Astrocyte (in vitro differentiated cells and primary cell): ENCODE measurements around the gene CHSY1. TPM values are rescaled to one million over a fixed set of nuclear protein-coding genes. Genes with fewer than 3 reads are reported as not detected.

ENCODE experiments used
- DNase-seq: peaks from one replicate; pipeline ENCODE4 v3.0.0-alpha.2; 2010; ENCODE audit warnings: low read depth
- FAIRE-seq: peaks from 2 replicates; lab custom pipeline; 2011; peaks lifted over from hg19 to GRCh38; lab: Jason Lieb, UNC
- H2AFZ ChIP-seq: 2 replicates; pipeline ENCODE4 v1.6.0; 2012; ENCODE audit warnings: low read depth, low read length, inconsistent platforms
- H3K27ac ChIP-seq: 2 replicates; pipeline ENCODE4 v1.5.1; 2011; ENCODE audit warnings: low read depth, low read length, inconsistent platforms
- H3K27me3 ChIP-seq: 2 replicates; pipeline ENCODE4 v1.6.0; 2011; ENCODE audit warnings: low read length, inconsistent platforms; ENCODE audit not compliant: insufficient read depth
- H3K36me3 ChIP-seq: 2 replicates; pipeline ENCODE4 v1.5.1; 2011; ENCODE audit warnings: low read length, inconsistent platforms; ENCODE audit not compliant: insufficient read depth
- H3K4me1 ChIP-seq: 2 replicates; pipeline ENCODE4 v1.5.1; 2011; ENCODE audit warnings: low read length, inconsistent platforms; ENCODE audit not compliant: insufficient read depth
- H3K4me2 ChIP-seq: 2 replicates; pipeline ENCODE4 v1.6.0; 2012; ENCODE audit warnings: low read length, inconsistent platforms
- H3K4me3 ChIP-seq: 2 replicates; pipeline ENCODE4 v1.5.1; 2011; ENCODE audit warnings: low read depth, mild to moderate bottlenecking, low read length, inconsistent platforms; ENCODE audit not compliant: insufficient read depth
- H3K79me2 ChIP-seq: 2 replicates; pipeline ENCODE4 v1.6.0; 2012; ENCODE audit warnings: mild to moderate bottlenecking, low read length, inconsistent platforms; ENCODE audit not compliant: insufficient read depth
- H3K9ac ChIP-seq: 2 replicates; pipeline ENCODE4 v1.6.0; 2012; ENCODE audit warnings: mild to moderate bottlenecking, low read length, inconsistent platforms
- H3K9me3 ChIP-seq: 2 replicates; pipeline ENCODE4 v1.5.1; 2012; ENCODE audit warnings: low read depth, mild to moderate bottlenecking, low read length, inconsistent platforms; ENCODE audit not compliant: insufficient read depth
- H4K20me1 ChIP-seq: 2 replicates; pipeline ENCODE4 v1.6.0; 2012; ENCODE audit warnings: low read length, inconsistent platforms; ENCODE audit not compliant: insufficient read depth
- H3K27ac Mint-ChIP-seq: one replicate; pipeline ENCODE4 v1.8.0; 2021; ENCODE audit warnings: mild to moderate bottlenecking, mixed read lengths; ENCODE audit not compliant: unreplicated experiment
- H3K27me3 Mint-ChIP-seq: one replicate; pipeline ENCODE4 v1.8.0; 2021; ENCODE audit warnings: low read depth, mixed read lengths; ENCODE audit not compliant: unreplicated experiment
- H3K36me3 Mint-ChIP-seq: one replicate; pipeline ENCODE4 v1.8.0; 2021; ENCODE audit warnings: low read depth, mixed read lengths; ENCODE audit not compliant: unreplicated experiment
- H3K4me1 Mint-ChIP-seq: one replicate; pipeline ENCODE4 v1.8.0; 2021; ENCODE audit warnings: low read depth, mixed read lengths; ENCODE audit not compliant: unreplicated experiment
- H3K4me3 Mint-ChIP-seq: one replicate; pipeline ENCODE4 v1.8.0; 2021; ENCODE audit warnings: mild to moderate bottlenecking, moderate library complexity, mixed read lengths; ENCODE audit not compliant: unreplicated experiment
- H3K9me3 Mint-ChIP-seq: one replicate; pipeline ENCODE4 v1.8.0; 2021; ENCODE audit warnings: mild to moderate bottlenecking, mixed read lengths; ENCODE audit not compliant: unreplicated experiment
- CTCF ChIP-seq: IDR thresholded peaks from 2 replicates; pipeline ENCODE4 v1.5.1; 2011; ENCODE audit warnings: low read depth, mild to moderate bottlenecking, inconsistent platforms, low read length, moderate library complexity; ENCODE audit not compliant: insufficient read depth
- EZH2 ChIP-seq: IDR thresholded peaks from 2 replicates; pipeline ENCODE4 v1.6.1; 2012; ENCODE audit warnings: mild to moderate bottlenecking, low read length, inconsistent platforms; ENCODE audit not compliant: insufficient read depth
- total RNA-seq: library from RNA; stranded (reverse); gene quantifications from 2 replicates; pipeline ENCODE4 v1.2.1, GENCODE V29; 2021

The CHSY1 gene
- total RNA-seq, 1 donor from 2014 or later, result 42.2 TPM

- Histone ChIP-seq H3K4me1 (peaks cover 14% of the 10 kb centered on the region), H3K79me2 (peaks cover 42% of the 10 kb centered on the region), H3K27ac (peak overlapping the region; percentile 93), H3K4me2 (peak overlapping the region; percentile 96), H3K27me3 (no peaks in the 10 kb centered on the region), H3K4me3 (peak overlapping the region; percentile 98), H3K36me3 (peaks cover 10% of the 10 kb centered on the region), H3K9me3 (no peaks in the 10 kb centered on the region), H2AFZ (peak overlapping the region; percentile 96), H3K9ac (peak overlapping the region; percentile 97), H4K20me1 (peaks cover 34% of the 10 kb centered on the region)
- no peaks in the 10 kb centered on the region for H3K27me3 Mint-ChIP-seq
- FAIRE-seq, result no peak
- H3K27ac Mint-ChIP-seq, result peak overlapping the region; percentile 24
- TF ChIP-seq EZH2 (no peak), CTCF (no peak)
- peak; percentile 12 for DNase-seq
- no peaks in the 10 kb centered on the region for H3K9me3 Mint-ChIP-seq
- H3K4me3 Mint-ChIP-seq, result peak overlapping the region; percentile 100
- H3K36me3 Mint-ChIP-seq, result no peaks in the 10 kb centered on the region
- peaks cover 7% of the 10 kb centered on the region for H3K4me1 Mint-ChIP-seq
These were observed 43.8 kb upstream of the CHSY1 start for GRCh38 chr15:101295607-101296161.

- Histone ChIP-seq H3K27me3 (no peaks in the 10 kb centered on the region), H2AFZ (peak within 1 kb of the TSS; percentile 96), H3K79me2 (peaks cover 48% of the 10 kb centered on the region), H3K9ac (peak within 1 kb of the TSS; percentile 97), H3K9me3 (no peaks in the 10 kb centered on the region), H4K20me1 (peaks cover 40% of the 10 kb centered on the region), H3K4me1 (peaks cover 14% of the 10 kb centered on the region), H3K36me3 (peaks cover 13% of the 10 kb centered on the region), H3K27ac (peak within 1 kb of the TSS; percentile 93), H3K4me2 (peak within 1 kb of the TSS; percentile 96), H3K4me3 (peak within 1 kb of the TSS; percentile 98)
- FAIRE-seq (no peak), DNase-seq (peak; percentile 87)
- Mint-ChIP-seq H3K4me1 (peaks cover 7% of the 10 kb centered on the region), H3K36me3 (no peaks in the 10 kb centered on the region), H3K4me3 (peak within 1 kb of the TSS; percentile 100), H3K9me3 (no peaks in the 10 kb centered on the region), H3K27me3 (no peaks in the 10 kb centered on the region), H3K27ac (peak within 1 kb of the TSS; percentile 93)
- TF ChIP-seq EZH2 (no peak), CTCF (no peak)
These were observed 43.1 kb upstream of the CHSY1 start, which contains the start of gene SNRPA1 for GRCh38 chr15:101294731-101295606. SNRPA1 (minus strand) TSS chr15:101295248; CDS start chr15:101295178, 70 bp downstream.
